Breast epithelium (tissue), 4 donors: ENCODE data around the gene CLEC3A. TPM values are rescaled to one million over a fixed set of nuclear protein-coding genes. Genes with fewer than 3 reads are reported as not detected.

ENCODE experiments used
- DNase-seq, 2 donors: peaks; one replicate each; pipeline ENCODE4 v3.0.0-alpha.2; 2019; ENCODE audit warnings: low spot score in 2 of 2
- H3K27ac ChIP-seq, 2 donors: fragments of 200-600 bp; sonication (generic) in 1 of 2; one replicate each; pipeline ENCODE4 v1.5.1; 2016 to 2019; ENCODE audit warnings: mild to moderate bottlenecking in 1 of 2
- H3K27me3 ChIP-seq, 2 donors: fragments of 200-600 bp; sonication (generic) in 1 of 2; one replicate each; pipeline versions ENCODE4 v1.5.1 to v1.6.0; 2017 to 2019; ENCODE audit warnings: control low read depth in 1 of 2, mild to moderate bottlenecking in 1 of 2
- H3K36me3 ChIP-seq: fragments of 200-600 bp; one replicate; pipeline ENCODE4 v1.5.1; 2019
- H3K4me1 ChIP-seq, 2 donors: fragments of 200-600 bp; sonication (generic); one replicate each; pipeline ENCODE4 v1.5.1; 2016 to 2019; ENCODE audit warnings: control low read depth in 1 of 2
- H3K4me3 ChIP-seq, 3 donors: fragments of 200-600 bp; sonication (generic); 1 replicate in 2 of 3; 2 replicates in 1 of 3; pipeline ENCODE4 v1.5.1; 2016 to 2019; ENCODE audit warnings: mild to moderate bottlenecking in 3 of 3, moderate library complexity in 2 of 3
- H3K9me3 ChIP-seq, 2 donors: fragments of 200-600 bp; sonication (generic) in 1 of 2; one replicate each; pipeline ENCODE4 v1.5.1; 2016 to 2019; ENCODE audit warnings: control low read depth in 1 of 2
- CTCF ChIP-seq, 3 donors: fragments of 450-650 bp; IDR thresholded peaks; one replicate each; pipeline ENCODE4 v1.5.1; 2016 to 2017; ENCODE audit warnings: antibody characterized with exemption in 3 of 3, mild to moderate bottlenecking in 3 of 3, moderate library complexity in 3 of 3
- POLR2A ChIP-seq: fragments of 450-650 bp; IDR thresholded peaks from one replicate; pipeline ENCODE4 v1.6.1; 2016; ENCODE audit warnings: antibody characterized with exemption, mild to moderate bottlenecking, moderate library complexity
- POLR2AphosphoS5 ChIP-seq, 3 donors: sonication (generic); formaldehyde crosslinking; IDR thresholded peaks; one replicate each; pipeline ENCODE4 v1.6.1; 2017; ENCODE audit warnings: antibody characterized with exemption in 3 of 3
- intact Hi-C: fragments of 100-400 bp; cut with DNase I; formaldehyde crosslinking; loops from one replicate; pipeline ENCODE4 v1.15.1; 2023; ENCODE audit warnings: low total_unique reads
- total RNA-seq, 3 donors: library from RNA; depleted of rRNA; stranded (reverse); fragments of >200 nt; gene quantifications; one replicate each; pipeline ENCODE4 v1.1.0, GENCODE V29; 2016

The CLEC3A gene
- total RNA-seq, 3 donors from 2014 or later, result 0.66 TPM; not detected in 2

- no peaks in the 10 kb centered on the region for H3K9me3 ChIP-seq
- no peaks in the 10 kb centered on the region for H3K4me1 ChIP-seq
- DNase-seq, result no peak
- H3K4me3 ChIP-seq, result no peak overlapping the region
- intact Hi-C loops, result no loop called here
- peaks cover 0 to 3% of the 10 kb centered on the region in 2 donors for H3K27me3 ChIP-seq
- TF ChIP-seq POLR2A (no peak), CTCF (IDR thresholded peaks at IDR 0.05) (no peak), POLR2AphosphoS5 (IDR thresholded peaks at IDR 0.05) (no peak)
- H3K27ac ChIP-seq, result no peak overlapping the region
- no peaks in the 10 kb centered on the region for H3K36me3 ChIP-seq
Observed at GRCh38 chr16:78004517-78004916, 17.8 kb upstream of the CLEC3A start.

GRCh38 chr16:78005881-78006280 lies 16.5 kb upstream of the CLEC3A start:
- intact Hi-C loops, result no loop called here
- H3K36me3 ChIP-seq, result no peaks in the 10 kb centered on the region
- no peak overlapping the region for H3K27ac ChIP-seq
- H3K9me3 ChIP-seq, result no peaks in the 10 kb centered on the region
- H3K4me1 ChIP-seq, result no peaks in the 10 kb centered on the region
- no peak for TF ChIP-seq CTCF (IDR thresholded peaks at IDR 0.05)
- TF ChIP-seq POLR2AphosphoS5 (IDR thresholded peaks at IDR 0.05), result no peak
- TF ChIP-seq POLR2A, result no peak
- H3K4me3 ChIP-seq, result no peak overlapping the region
- no peak for DNase-seq
- H3K27me3 ChIP-seq, result peaks cover 0 to 3% of the 10 kb centered on the region in 2 donors

GRCh38 chr16:78007121-78007520 lies 15.2 kb upstream of the CLEC3A start:
- Histone ChIP-seq H3K27ac (no peak overlapping the region), H3K36me3 (no peaks in the 10 kb centered on the region), H3K9me3 (no peaks in the 10 kb centered on the region), H3K4me1 (no peaks in the 10 kb centered on the region), H3K4me3 (no peak overlapping the region), H3K27me3 (peaks cover 0 to 3% of the 10 kb centered on the region in 2 donors)
- DNase-seq, result no peak
- intact Hi-C loops, result no loop called here
- no peak for TF ChIP-seq POLR2A
- no peak for TF ChIP-seq POLR2AphosphoS5 (IDR thresholded peaks at IDR 0.05)
- TF ChIP-seq CTCF (IDR thresholded peaks at IDR 0.05), result no peak

- Histone ChIP-seq H3K27me3 (peaks cover 0 to 4% of the 10 kb centered on the region in 2 donors), H3K4me3 (no peak overlapping the region), H3K36me3 (no peaks in the 10 kb centered on the region), H3K9me3 (no peaks in the 10 kb centered on the region), H3K27ac (no peak overlapping the region), H3K4me1 (no peaks in the 10 kb centered on the region)
- intact Hi-C loops, result no loop called here
- TF ChIP-seq POLR2A (no peak), CTCF (IDR thresholded peaks at IDR 0.05) (no peak), POLR2AphosphoS5 (IDR thresholded peaks at IDR 0.05) (no peak)
- DNase-seq, result no peak
Observed at GRCh38 chr16:78024159-78024558, 1.8 kb downstream of the CLEC3A start.

GRCh38 chr16:78025631-78026030 lies 3.3 kb downstream of the CLEC3A start:
- peaks cover 0 to 4% of the 10 kb centered on the region in 2 donors for H3K27me3 ChIP-seq
- no peak for TF ChIP-seq POLR2A
- no peak for TF ChIP-seq POLR2AphosphoS5 (IDR thresholded peaks at IDR 0.05)
- no peak for TF ChIP-seq CTCF (IDR thresholded peaks at IDR 0.05)
- no peaks in the 10 kb centered on the region for H3K4me1 ChIP-seq
- no peak overlapping the region for H3K27ac ChIP-seq
- no peaks in the 10 kb centered on the region for H3K9me3 ChIP-seq
- no peaks in the 10 kb centered on the region for H3K36me3 ChIP-seq
- intact Hi-C loops, result no loop called here
- no peak overlapping the region for H3K4me3 ChIP-seq
- DNase-seq, result no peak
